ENCODE data around the gene ERV3-1. TPM values are rescaled to one million over a fixed set of nuclear protein-coding genes. Genes with fewer than 3 reads are reported as not detected.

ERV3-1 gene
- total RNA-seq, 1 experiment from 2014 or later: 13.5 TPM

GRCh38 chr7:65004575-65004974, 1.9 kb downstream of the ERV3-1 start:
- Histone ChIP-seq H3K4me3 (ENCODE audit: low read depth, low read length) (no peak overlapping the region), H3K9me3 (peaks cover 46% of the 10 kb centered on the region), H3K27me3 (replicated peaks; ENCODE audit: control insufficient read depth, insufficient read depth, low read length) (no peaks in the 10 kb centered on the region), H3K36me3 (ENCODE audit: control insufficient read depth, insufficient read depth, low read length) (peaks cover 7% of the 10 kb centered on the region), H3K4me1 (peaks cover 16% of the 10 kb centered on the region)
- Mint-ChIP-seq H3K27me3 (ENCODE audit: insufficient read depth, unreplicated experiment) (no peaks in the 10 kb centered on the region), H3K9me3 (ENCODE audit: unreplicated experiment) (peaks cover 22% of the 10 kb centered on the region), H3K4me1 (ENCODE audit: low read depth, unreplicated experiment) (peaks cover 14% of the 10 kb centered on the region), H3K4me3 (ENCODE audit: unreplicated experiment) (peak overlapping the region; percentile 93), H3K36me3 (ENCODE audit: insufficient read depth, unreplicated experiment) (peaks cover 67% of the 10 kb centered on the region), H3K27ac (ENCODE audit: unreplicated experiment) (no peak overlapping the region)
- POLR2A ChIA-PET: no interaction called here
- CTCF ChIA-PET: no interaction called here
- no TSS peak for BruUV-seq (replicated peaks)
- intact Hi-C loops (cut with micrococcal nuclease; ENCODE audit: unreplicated experiment): no loop called here
- no peak for DNase-seq
- TF ChIP-seq CTCF (IDR thresholded peaks at IDR 0.05; ENCODE audit: insufficient read depth in 1 of 2, low read depth in 1 of 2, low read length in 1 of 2, severe bottlenecking in 1 of 2, unreplicated experiment in 1 of 2): no peak

GRCh38 chr7:65002972-65003585, 3.4 kb downstream of the ERV3-1 start:
- no peak for TF ChIP-seq CTCF (IDR thresholded peaks at IDR 0.05; ENCODE audit: insufficient read depth in 1 of 2, low read depth in 1 of 2, low read length in 1 of 2, severe bottlenecking in 1 of 2, unreplicated experiment in 1 of 2)
- H3K27me3 ChIP-seq (replicated peaks; ENCODE audit: control insufficient read depth, insufficient read depth, low read length): no peaks in the 10 kb centered on the region
- peaks cover 9% of the 10 kb centered on the region for H3K36me3 ChIP-seq (ENCODE audit: control insufficient read depth, insufficient read depth, low read length)
- Mint-ChIP-seq H3K9me3 (ENCODE audit: unreplicated experiment) (peaks cover 34% of the 10 kb centered on the region), H3K4me3 (ENCODE audit: unreplicated experiment) (peak overlapping the region; percentile 17), H3K27ac (ENCODE audit: unreplicated experiment) (no peak overlapping the region), H3K4me1 (ENCODE audit: low read depth, unreplicated experiment) (peaks cover 24% of the 10 kb centered on the region), H3K27me3 (ENCODE audit: insufficient read depth, unreplicated experiment) (no peaks in the 10 kb centered on the region), H3K36me3 (ENCODE audit: insufficient read depth, unreplicated experiment) (peaks cover 82% of the 10 kb centered on the region)
- H3K4me3 ChIP-seq (ENCODE audit: low read depth, low read length): no peak overlapping the region
- peaks cover 29% of the 10 kb centered on the region for H3K4me1 ChIP-seq
- peaks cover 59% of the 10 kb centered on the region for H3K9me3 ChIP-seq
- ChIA-PET CTCF (no interaction called here), POLR2A (no interaction called here)
- BruUV-seq (replicated peaks): no TSS peak
- DNase-seq: no peak
- intact Hi-C loops (cut with micrococcal nuclease; ENCODE audit: unreplicated experiment): no loop called here

- Histone ChIP-seq H3K36me3 (ENCODE audit: control insufficient read depth, insufficient read depth, low read length) (peaks cover 9% of the 10 kb centered on the region), H3K4me1 (peaks cover 32% of the 10 kb centered on the region), H3K9me3 (peaks cover 73% of the 10 kb centered on the region), H3K4me3 (ENCODE audit: low read depth, low read length) (no peak overlapping the region), H3K27me3 (replicated peaks; ENCODE audit: control insufficient read depth, insufficient read depth, low read length) (no peaks in the 10 kb centered on the region)
- POLR2A ChIA-PET: no interaction called here
- BruUV-seq (replicated peaks): no TSS peak
- peaks cover 51% of the 10 kb centered on the region for H3K9me3 Mint-ChIP-seq (ENCODE audit: unreplicated experiment)
- intact Hi-C loops (cut with micrococcal nuclease; ENCODE audit: unreplicated experiment): no loop called here
- TF ChIP-seq CTCF (IDR thresholded peaks at IDR 0.05; ENCODE audit: insufficient read depth in 1 of 2, low read depth in 1 of 2, low read length in 1 of 2, severe bottlenecking in 1 of 2, unreplicated experiment in 1 of 2): no peak
- DNase-seq: no peak
- H3K27ac Mint-ChIP-seq (ENCODE audit: unreplicated experiment): no peak overlapping the region
- CTCF ChIA-PET: interaction anchor here (0.6 kb wide), 1 partner anchor 473 kb away, joined by 4 read pairs; no protein-coding TSS in a partner anchor
- peaks cover 17% of the 10 kb centered on the region for H3K4me1 Mint-ChIP-seq (ENCODE audit: low read depth, unreplicated experiment)
- H3K36me3 Mint-ChIP-seq (ENCODE audit: insufficient read depth, unreplicated experiment): peaks cover 94% of the 10 kb centered on the region
- H3K27me3 Mint-ChIP-seq (ENCODE audit: insufficient read depth, unreplicated experiment): no peaks in the 10 kb centered on the region
- peak overlapping the region; percentile 42 for H3K4me3 Mint-ChIP-seq (ENCODE audit: unreplicated experiment)
Observed at GRCh38 chr7:65001291-65001814, 5.1 kb downstream of the ERV3-1 start.
